GM15510 (cell line): ENCODE data around the gene ADORA2B.

Source experiments
- POLR2A ChIP-seq: IDR thresholded peaks from 3 replicates; pipeline ENCODE4 v1.6.1; 2011; ENCODE audit warnings: borderline replicate concordance; ENCODE audit not compliant: insufficient read length; ENCODE audit errors: extremely low read depth

Gene ADORA2B

DNA sequence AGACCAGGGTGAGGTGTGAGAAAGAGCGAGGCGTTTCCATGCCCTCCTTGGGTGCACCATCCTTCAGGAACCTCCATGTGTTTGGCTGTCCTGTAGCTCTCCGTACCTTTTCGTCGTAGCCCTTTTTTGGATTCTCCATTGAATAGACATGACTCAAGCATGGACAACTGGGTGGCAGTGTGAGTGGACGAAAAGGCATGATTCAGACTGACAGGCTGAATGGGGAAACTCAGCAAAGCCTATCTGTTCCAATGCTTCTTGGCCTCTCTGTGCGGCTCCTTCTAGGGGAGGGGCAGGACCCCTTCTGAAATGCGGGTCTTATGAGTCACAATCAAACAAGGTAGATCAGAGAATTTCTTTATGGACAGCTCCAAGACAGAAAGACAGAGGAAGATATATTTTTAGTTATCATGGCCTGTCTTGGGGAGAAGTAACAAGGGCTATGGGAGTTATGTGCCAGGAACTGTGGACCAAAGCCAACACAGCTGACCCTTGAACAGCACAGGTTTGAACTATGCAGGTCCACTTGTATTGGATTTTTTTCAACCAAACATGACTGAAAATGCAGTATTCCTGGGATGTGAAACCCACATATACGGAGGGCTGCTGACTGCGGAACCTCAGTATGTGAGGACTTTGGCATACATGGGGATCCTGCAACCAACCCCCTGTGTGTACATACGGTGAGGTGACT, 22.9 kb downstream of the ADORA2B start:
- TF ChIP-seq POLR2A = no peak

DNA sequence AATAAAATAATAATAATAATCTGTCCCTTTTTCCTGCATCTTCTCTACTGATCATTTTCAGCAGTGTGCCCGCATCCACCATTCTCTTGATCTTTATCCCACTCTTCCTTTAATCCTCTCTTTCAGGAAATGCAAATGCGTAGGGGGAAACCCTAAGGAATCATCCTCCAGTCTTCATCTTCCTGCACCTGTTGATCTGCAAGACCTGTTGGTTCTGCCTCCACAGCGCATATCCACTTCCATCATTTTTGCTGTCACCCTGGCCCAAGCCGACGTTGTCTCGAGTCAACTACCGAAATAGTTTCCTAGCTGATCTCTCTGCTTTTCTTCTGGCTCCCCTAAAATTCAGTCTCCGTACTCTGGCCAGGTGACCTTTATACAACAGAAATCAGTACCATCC, 24.5 kb downstream of the ADORA2B start:
- no peak for TF ChIP-seq POLR2A

DNA sequence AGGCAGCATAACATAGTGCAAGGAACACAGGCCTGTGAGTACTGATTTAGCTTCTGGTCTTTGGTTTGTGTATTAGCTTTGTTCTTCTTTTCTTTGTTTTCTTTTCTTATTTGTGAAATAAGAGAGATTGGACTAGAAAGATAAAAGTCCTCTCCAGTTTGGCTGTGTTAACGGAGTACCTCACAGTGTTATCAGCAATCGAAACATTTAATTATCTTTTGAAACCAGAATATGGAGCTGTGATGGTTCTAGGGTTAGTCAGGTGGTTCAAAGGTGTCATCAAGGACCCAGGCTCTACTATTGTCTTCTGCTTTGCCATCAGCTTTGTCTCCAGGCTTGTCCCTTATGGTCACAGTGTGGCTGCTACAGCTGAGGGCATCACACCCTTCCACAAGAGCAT, 25.6 kb downstream of the ADORA2B start:
- no peak for TF ChIP-seq POLR2A

- no peak for TF ChIP-seq POLR2A
Measured at GRCh38 chr17:15971098-15971678, 26.3 kb downstream of the ADORA2B start.

DNA sequence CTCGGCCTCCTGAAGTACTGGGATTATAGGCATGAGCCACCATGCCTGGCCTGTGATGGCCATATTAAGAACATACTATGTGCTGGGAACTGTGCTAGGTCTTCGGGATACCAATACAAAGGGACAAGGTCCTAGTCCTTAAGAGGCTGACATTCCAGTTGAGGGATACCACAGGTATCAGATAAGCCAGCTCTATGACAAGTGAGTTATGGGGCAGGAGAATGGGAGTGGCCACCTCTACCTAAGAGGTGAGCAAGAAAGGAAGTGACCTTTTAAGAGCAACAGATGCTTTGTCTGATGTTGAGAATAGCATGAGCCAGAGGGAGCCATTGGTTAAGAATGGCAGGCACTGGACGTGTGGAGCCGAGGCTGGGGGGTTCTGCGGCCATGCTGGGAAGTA, 27.0 kb downstream of the ADORA2B start:
- TF ChIP-seq POLR2A = no peak

- TF ChIP-seq POLR2A = no peak
Measured at GRCh38 chr17:15972497-15972951, 27.6 kb downstream of the ADORA2B start.

- TF ChIP-seq POLR2A = no peak
Measured at GRCh38 chr17:15973016-15973415, 28.1 kb downstream of the ADORA2B start.

- TF ChIP-seq POLR2A = no peak
Measured at GRCh38 chr17:15973834-15974233, 28.9 kb downstream of the ADORA2B start.

GRCh38 chr17:15977894-15978293, 33.0 kb downstream of the ADORA2B start:
- TF ChIP-seq POLR2A = no peak

DNA sequence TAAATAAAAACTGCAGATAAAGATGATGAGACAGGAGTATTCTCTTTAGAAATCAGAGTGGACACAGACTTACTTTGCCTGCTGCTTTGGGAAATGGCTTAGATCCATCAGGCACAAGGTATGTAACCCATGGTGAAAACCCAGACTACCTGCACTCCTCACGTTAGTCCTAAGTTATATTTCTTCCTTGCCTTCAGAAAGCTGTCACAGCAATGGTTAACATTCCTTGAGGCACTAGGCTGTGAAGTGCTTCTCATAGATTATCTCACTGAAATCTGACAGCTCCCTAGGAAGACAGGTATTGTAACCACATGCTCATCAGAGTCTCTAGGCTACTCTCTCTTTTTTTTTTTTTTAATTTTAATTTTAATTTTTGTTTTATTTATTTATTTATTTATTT, 33.7 kb downstream of the ADORA2B start:
- TF ChIP-seq POLR2A = no peak

- TF ChIP-seq POLR2A = no peak
Measured at GRCh38 chr17:15981208-15981607, 36.3 kb downstream of the ADORA2B start.

GRCh38 chr17:15981646-15982580, 37.0 kb downstream of the ADORA2B start:
- no peak for TF ChIP-seq POLR2A

- no peak for TF ChIP-seq POLR2A
Measured at GRCh38 chr17:15996322-15996721, 51.4 kb downstream of the ADORA2B start.

DNA sequence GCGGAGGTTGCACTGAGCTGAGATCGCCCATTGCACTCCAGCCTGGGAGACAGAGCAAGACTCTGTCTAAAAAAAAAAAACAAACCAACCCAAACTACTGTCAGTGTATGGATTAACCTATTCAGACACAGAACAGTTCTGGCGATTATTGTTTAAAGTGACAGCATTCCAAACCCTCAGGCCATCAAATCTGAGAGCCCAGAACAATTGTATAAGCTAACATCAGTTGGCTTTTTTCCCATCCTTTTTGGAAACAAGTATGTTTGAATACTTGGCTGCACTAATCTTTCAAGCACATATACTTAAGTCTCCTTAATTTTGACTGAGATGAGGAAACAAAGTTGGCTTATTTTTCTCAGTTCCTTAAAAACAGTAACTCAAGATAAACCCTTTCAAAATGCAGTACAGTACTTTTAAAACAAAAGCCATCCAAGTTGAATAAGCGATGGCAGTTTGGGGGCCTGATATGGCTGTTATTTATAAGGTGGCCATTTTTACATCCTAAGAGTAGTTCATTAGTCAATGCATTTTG, 53.2 kb downstream of the ADORA2B start:
- no peak for TF ChIP-seq POLR2A

GRCh38 chr17:15999141-15999973, 54.4 kb downstream of the ADORA2B start, which contains the start of the genes TTC19 and ZSWIM7:
Gene TTC19 (plus strand): TSS chr17:15999824. CDS start chr17:15999849, 25 bp downstream.
Gene ZSWIM7 (minus strand): TSS chr17:15999704. CDS start chr17:15999594, 110 bp downstream.
- peak; percentile 98 for TF ChIP-seq POLR2A
